H1 (cell line): ENCODE results near the gene C16orf95.

Experiments
- ATF3 ChIP-seq: IDR thresholded peaks from 2 replicates; pipeline ENCODE4 v1.6.1; 2011; ENCODE audit warnings: low read depth, mild to moderate bottlenecking, low read length; ENCODE audit not compliant: insufficient read depth
- CTCF ChIP-seq, 3 experiments: IDR thresholded peaks; 1 replicate in 2 of 3; 2 replicates in 1 of 3; pipeline versions ENCODE4 v1.5.1 to v1.6.1; 2011; ENCODE audit warnings: low read length in 3 of 3, mild to moderate bottlenecking in 3 of 3, inconsistent platforms in 2 of 3, low read depth in 1 of 3, moderate library complexity in 1 of 3; ENCODE audit not compliant: insufficient read depth in 1 of 3; ENCODE audit errors: control extremely low read depth in 1 of 3
- EZH2 ChIP-seq: fragments of 200-600 bp; sonication (generic); IDR thresholded peaks from 2 replicates; pipeline ENCODE4 v1.7.1; 2012; ENCODE audit warnings: low read depth, mild to moderate bottlenecking, moderate library complexity, low read length, inconsistent platforms; ENCODE audit not compliant: severe bottlenecking
- FOSL1 ChIP-seq: IDR thresholded peaks from 2 replicates; pipeline ENCODE4 v1.6.1; 2011; ENCODE audit warnings: mild to moderate bottlenecking, low read depth, low read length, moderate library complexity; ENCODE audit not compliant: insufficient read depth
- GABPA ChIP-seq: IDR thresholded peaks from 2 replicates; pipeline ENCODE4 v1.6.1; 2011; ENCODE audit warnings: mild to moderate bottlenecking, low read length, moderate library complexity, borderline replicate concordance; ENCODE audit not compliant: insufficient read depth
- KDM1A ChIP-seq: fragments of 200-600, 300-600 bp; sonication (generic); IDR thresholded peaks from 2 replicates; pipeline ENCODE4 v1.7.1; 2016; ENCODE audit warnings: mild to moderate bottlenecking, low read length, borderline replicate concordance
- MAFK ChIP-seq: IDR thresholded peaks from 2 replicates; pipeline ENCODE4 v1.6.1; 2012; ENCODE audit warnings: low read depth, mild to moderate bottlenecking, improper control_type of control experiment, low read length
- POLR2A ChIP-seq, 2 experiments: IDR thresholded peaks; 1 replicate in 1 of 2; 2 replicates in 1 of 2; pipeline ENCODE4 v1.6.1; 2011; ENCODE audit warnings: low read depth in 2 of 2, low read length in 2 of 2, mild to moderate bottlenecking in 2 of 2; ENCODE audit errors: control extremely low read depth in 1 of 2
- RAD21 ChIP-seq, 2 experiments: IDR thresholded peaks in 1 of 2; conservative IDR thresholded peaks in 1 of 2; 2 replicates each; pipeline ENCODE4 v1.6.1; 2011; ENCODE audit warnings: low read depth in 2 of 2, low read length in 2 of 2, improper control_type of control experiment in 1 of 2, inconsistent platforms in 1 of 2, mild to moderate bottlenecking in 1 of 2, moderate library complexity in 1 of 2
- SIRT6 ChIP-seq: IDR thresholded peaks from one replicate; pipeline ENCODE4 v1.7.1; 2012; ENCODE audit warnings: low read length, inconsistent platforms
- SP4 ChIP-seq: IDR thresholded peaks from 2 replicates; pipeline ENCODE4 v1.6.1; 2012; ENCODE audit warnings: low read length, inconsistent platforms

GRCh38 chr16:87333101-87333500 is 15.9 kb upstream of the C16orf95 start:
- TF ChIP-seq SIRT6: no peak
- no peak for TF ChIP-seq POLR2A (IDR thresholded peaks at IDR 0.05; ENCODE audit: control extremely low read depth in 1 of 2, low read depth in 2 of 2, low read length in 2 of 2)
- no peak for TF ChIP-seq CTCF (IDR thresholded peaks at IDR 0.05; ENCODE audit: control extremely low read depth in 1 of 3, insufficient read depth in 1 of 3, low read depth in 1 of 3, low read length in 3 of 3)
- no peak for TF ChIP-seq ATF3
- TF ChIP-seq MAFK: no peak
- TF ChIP-seq GABPA: no peak
- TF ChIP-seq EZH2: no peak
- no peak for TF ChIP-seq RAD21 (IDR thresholded peaks at IDR 0.05 in 1 of 2, conservative IDR thresholded peaks at IDR 0.05 in 1 of 2; ENCODE audit: low read depth in 2 of 2, low read length in 2 of 2)
- no peak for TF ChIP-seq SP4
- no peak for TF ChIP-seq KDM1A
- TF ChIP-seq FOSL1: no peak
